ENCODE data around the gene GAREM1.
"Not testable (repeated sequence)": the region's sequence is repeated elsewhere in the genome, so short reads cannot be mapped to it uniquely, and the experiment has no call there.

GAREM1 gene

GRCh38 chr18:32349728-32350395 lies 120.8 kb downstream of the GAREM1 start:
- H3K9me3 ChIP-seq (ENCODE audit: control insufficient read depth, low read length) = no peaks in the 10 kb centered on the region
- peak overlapping the region; percentile 92 for H3K27ac ChIP-seq (ENCODE audit: low read depth, low read length, severe bottlenecking)
- peaks cover 27% of the 10 kb centered on the region for H3K4me1 ChIP-seq (ENCODE audit: control insufficient read depth, insufficient read depth, low read length, poor library complexity, severe bottlenecking)
- H3K4me3 ChIP-seq (ENCODE audit: extremely low read depth, insufficient read depth, low read length, poor library complexity, severe bottlenecking) = no peak overlapping the region
- no peaks in the 10 kb centered on the region for H3K36me3 ChIP-seq (ENCODE audit: control insufficient read depth, insufficient read depth, low read length)
- 75 to 95% methylated on average over 2 to 3 of the region's 4 CpGs for WGBS, 2 experiments (ENCODE audit: insufficient coverage in 2 of 2)

GRCh38 chr18:32346671-32347070 lies 124.0 kb downstream of the GAREM1 start:
- no peaks in the 10 kb centered on the region for H3K36me3 ChIP-seq (ENCODE audit: control insufficient read depth, insufficient read depth, low read length)
- peaks cover 17% of the 10 kb centered on the region for H3K4me1 ChIP-seq (ENCODE audit: control insufficient read depth, insufficient read depth, low read length, poor library complexity, severe bottlenecking)
- WGBS, 2 experiments (ENCODE audit: insufficient coverage in 2 of 2) = no CpG with 5 or more reads among the region's 4 CpGs
- H3K4me3 ChIP-seq (ENCODE audit: extremely low read depth, insufficient read depth, low read length, poor library complexity, severe bottlenecking) = no peak overlapping the region
- H3K27ac ChIP-seq (ENCODE audit: low read depth, low read length, severe bottlenecking) = peak overlapping the region; percentile 86
- H3K9me3 ChIP-seq (ENCODE audit: control insufficient read depth, low read length) = no peaks in the 10 kb centered on the region

GRCh38 chr18:32343634-32344033 lies 127.0 kb downstream of the GAREM1 start:
- Histone ChIP-seq H3K36me3 (ENCODE audit: control insufficient read depth, insufficient read depth, low read length) (no peaks in the 10 kb centered on the region), H3K4me3 (ENCODE audit: extremely low read depth, insufficient read depth, low read length, poor library complexity, severe bottlenecking) (no peak overlapping the region), H3K9me3 (ENCODE audit: control insufficient read depth, low read length) (no peaks in the 10 kb centered on the region), H3K4me1 (ENCODE audit: control insufficient read depth, insufficient read depth, low read length, poor library complexity, severe bottlenecking) (no peaks in the 10 kb centered on the region), H3K27ac (ENCODE audit: low read depth, low read length, severe bottlenecking) (no peak overlapping the region)
- WGBS, 2 experiments (ENCODE audit: insufficient coverage in 2 of 2) = 89 to 91% methylated on average over 2 to 3 of the region's 3 CpGs

GRCh38 chr18:32341112-32341511 lies 129.6 kb downstream of the GAREM1 start:
- H3K4me1 ChIP-seq (ENCODE audit: control insufficient read depth, insufficient read depth, low read length, poor library complexity, severe bottlenecking) = peaks cover 10% of the 10 kb centered on the region
- H3K4me3 ChIP-seq (ENCODE audit: extremely low read depth, insufficient read depth, low read length, poor library complexity, severe bottlenecking); H3K27ac ChIP-seq (ENCODE audit: low read depth, low read length, severe bottlenecking); H3K9me3 ChIP-seq (ENCODE audit: control insufficient read depth, low read length); H3K36me3 ChIP-seq (ENCODE audit: control insufficient read depth, insufficient read depth, low read length): not testable (repeated sequence)
- 80 to 100% methylated on average over 1 of the region's 3 CpGs for WGBS, 2 experiments (ENCODE audit: insufficient coverage in 2 of 2)

GRCh38 chr18:32339045-32339444 lies 131.6 kb downstream of the GAREM1 start:
- 78 to 100% methylated on average over 2 of the region's 2 CpGs for WGBS, 2 experiments (ENCODE audit: insufficient coverage in 2 of 2)
- no peaks in the 10 kb centered on the region for H3K36me3 ChIP-seq (ENCODE audit: control insufficient read depth, insufficient read depth, low read length)
- H3K27ac ChIP-seq (ENCODE audit: low read depth, low read length, severe bottlenecking) = no peak overlapping the region

GRCh38 chr18:32337821-32338220 lies 132.9 kb downstream of the GAREM1 start:
- Histone ChIP-seq H3K4me3 (ENCODE audit: extremely low read depth, insufficient read depth, low read length, poor library complexity, severe bottlenecking) (no peak overlapping the region), H3K4me1 (ENCODE audit: control insufficient read depth, insufficient read depth, low read length, poor library complexity, severe bottlenecking) (peaks cover 10% of the 10 kb centered on the region), H3K27ac (ENCODE audit: low read depth, low read length, severe bottlenecking) (peak overlapping the region; percentile 4), H3K9me3 (ENCODE audit: control insufficient read depth, low read length) (no peaks in the 10 kb centered on the region), H3K36me3 (ENCODE audit: control insufficient read depth, insufficient read depth, low read length) (no peaks in the 10 kb centered on the region)
- WGBS, 2 experiments (ENCODE audit: insufficient coverage in 2 of 2) = 90 to 95% methylated on average over 3 to 5 of the region's 8 CpGs

More at GRCh38 chr18:32339045-32339444, 131.6 kb downstream of the GAREM1 start:
- H3K4me3 ChIP-seq (ENCODE audit: extremely low read depth, insufficient read depth, low read length, poor library complexity, severe bottlenecking) = no peak overlapping the region
- no peaks in the 10 kb centered on the region for H3K9me3 ChIP-seq (ENCODE audit: control insufficient read depth, low read length)
- H3K4me1 ChIP-seq (ENCODE audit: control insufficient read depth, insufficient read depth, low read length, poor library complexity, severe bottlenecking) = peaks cover 10% of the 10 kb centered on the region

GRCh38 chr18:32337347-32337746 lies 133.3 kb downstream of the GAREM1 start:
- peak overlapping the region; percentile 4 for H3K27ac ChIP-seq (ENCODE audit: low read depth, low read length, severe bottlenecking)
- WGBS, 2 experiments (ENCODE audit: insufficient coverage in 2 of 2) = 96 to 99% methylated on average over 6 to 7 of the region's 7 CpGs
- no peaks in the 10 kb centered on the region for H3K36me3 ChIP-seq (ENCODE audit: control insufficient read depth, insufficient read depth, low read length)
- H3K9me3 ChIP-seq (ENCODE audit: control insufficient read depth, low read length) = no peaks in the 10 kb centered on the region
- H3K4me3 ChIP-seq (ENCODE audit: extremely low read depth, insufficient read depth, low read length, poor library complexity, severe bottlenecking) = no peak overlapping the region
- H3K4me1 ChIP-seq (ENCODE audit: control insufficient read depth, insufficient read depth, low read length, poor library complexity, severe bottlenecking) = peaks cover 10% of the 10 kb centered on the region

GRCh38 chr18:32335228-32335627 lies 135.5 kb downstream of the GAREM1 start:
- peak overlapping the region; percentile 36 for H3K27ac ChIP-seq (ENCODE audit: low read depth, low read length, severe bottlenecking)
- peaks cover 10% of the 10 kb centered on the region for H3K4me1 ChIP-seq (ENCODE audit: control insufficient read depth, insufficient read depth, low read length, poor library complexity, severe bottlenecking)
- WGBS, 2 experiments (ENCODE audit: insufficient coverage in 2 of 2) = 75 to 80% methylated on average over 4 of the region's 4 CpGs
- no peaks in the 10 kb centered on the region for H3K9me3 ChIP-seq (ENCODE audit: control insufficient read depth, low read length)
- no peaks in the 10 kb centered on the region for H3K36me3 ChIP-seq (ENCODE audit: control insufficient read depth, insufficient read depth, low read length)
- no peak overlapping the region for H3K4me3 ChIP-seq (ENCODE audit: extremely low read depth, insufficient read depth, low read length, poor library complexity, severe bottlenecking)

- Histone ChIP-seq H3K9me3 (ENCODE audit: control insufficient read depth, low read length) (no peaks in the 10 kb centered on the region), H3K36me3 (ENCODE audit: control insufficient read depth, insufficient read depth, low read length) (no peaks in the 10 kb centered on the region), H3K27ac (ENCODE audit: low read depth, low read length, severe bottlenecking) (no peak overlapping the region), H3K4me1 (ENCODE audit: control insufficient read depth, insufficient read depth, low read length, poor library complexity, severe bottlenecking) (peaks cover 10% of the 10 kb centered on the region), H3K4me3 (ENCODE audit: extremely low read depth, insufficient read depth, low read length, poor library complexity, severe bottlenecking) (no peak overlapping the region)
- 97 to 100% methylated on average over 4 of the region's 7 CpGs for WGBS, 2 experiments (ENCODE audit: insufficient coverage in 2 of 2)
Observed at GRCh38 chr18:32333781-32334180, 136.9 kb downstream of the GAREM1 start.

- Histone ChIP-seq H3K4me3 (ENCODE audit: extremely low read depth, insufficient read depth, low read length, poor library complexity, severe bottlenecking) (no peak overlapping the region), H3K27ac (ENCODE audit: low read depth, low read length, severe bottlenecking) (no peak overlapping the region), H3K4me1 (ENCODE audit: control insufficient read depth, insufficient read depth, low read length, poor library complexity, severe bottlenecking) (peaks cover 8% of the 10 kb centered on the region), H3K9me3 (ENCODE audit: control insufficient read depth, low read length) (no peaks in the 10 kb centered on the region), H3K36me3 (ENCODE audit: control insufficient read depth, insufficient read depth, low read length) (no peaks in the 10 kb centered on the region)
- 77 to 85% methylated on average over 5 of the region's 5 CpGs for WGBS, 2 experiments (ENCODE audit: insufficient coverage in 2 of 2)
Observed at GRCh38 chr18:32332708-32333107, 138.0 kb downstream of the GAREM1 start.

GRCh38 chr18:32328974-32329373 lies 141.7 kb downstream of the GAREM1 start:
- no peak overlapping the region for H3K4me3 ChIP-seq (ENCODE audit: extremely low read depth, insufficient read depth, low read length, poor library complexity, severe bottlenecking)
- H3K9me3 ChIP-seq (ENCODE audit: control insufficient read depth, low read length) = no peaks in the 10 kb centered on the region
- H3K27ac ChIP-seq (ENCODE audit: low read depth, low read length, severe bottlenecking) = no peak overlapping the region
- peaks cover 6% of the 10 kb centered on the region for H3K4me1 ChIP-seq (ENCODE audit: control insufficient read depth, insufficient read depth, low read length, poor library complexity, severe bottlenecking)
- H3K36me3 ChIP-seq (ENCODE audit: control insufficient read depth, insufficient read depth, low read length) = no peaks in the 10 kb centered on the region
- 88 to 95% methylated on average over 2 to 3 of the region's 4 CpGs for WGBS, 2 experiments (ENCODE audit: insufficient coverage in 2 of 2)

Data from mesodermal cell (in vitro differentiated cells).